Psoas muscle (tissue), 8 donors: ENCODE measurements around the gene ZNF346. TPM values are rescaled to one million over a fixed set of nuclear protein-coding genes. Genes with fewer than 3 reads are reported as not detected.
A peak's percentile ranks its signal among the peaks of the same experiment; 100 is the strongest.

ENCODE experiments used
- ATAC-seq, 4 donors: fragments of 200-7000 bp; cut with Tn5 transposase; one replicate each; pipeline ENCODE4 v1.9.1; 2020; ENCODE audit warnings: moderate library complexity in 3 of 4, mild to moderate bottlenecking in 2 of 4
- DNase-seq, 2 donors: peaks; one replicate each; pipeline ENCODE4 v3.0.0-alpha.2; 2020
- H3K27ac ChIP-seq: fragments of 200-600 bp; one replicate; pipeline ENCODE4 v1.8.0; 2022
- H3K27me3 ChIP-seq, 3 donors: fragments of 200-600 bp in 1 of 3; one replicate each; pipeline versions ENCODE4 v1.6.1 to v1.8.0; 2013 to 2022; ENCODE audit warnings: low read length in 2 of 3, mild to moderate bottlenecking in 2 of 3, moderate library complexity in 1 of 3; ENCODE audit not compliant: insufficient read depth in 3 of 3
- H3K36me3 ChIP-seq, 2 donors: fragments of 200-600 bp in 1 of 2; one replicate each; pipeline versions ENCODE4 v1.6.1 to v1.8.0; 2013 to 2022; ENCODE audit warnings: low read depth in 1 of 2, mild to moderate bottlenecking in 1 of 2, moderate library complexity in 1 of 2; ENCODE audit not compliant: insufficient read depth in 1 of 2
- H3K4me1 ChIP-seq: fragments of 200-600 bp; one replicate; pipeline ENCODE4 v1.8.0; 2022
- H3K4me3 ChIP-seq: fragments of 200-600 bp; one replicate; pipeline ENCODE4 v1.8.0; 2022; ENCODE audit warnings: mild to moderate bottlenecking
- H3K9me3 ChIP-seq: fragments of 200-600 bp; one replicate; pipeline ENCODE4 v1.8.0; 2022
- CTCF ChIP-seq: fragments of 200-600 bp; IDR thresholded peaks from one replicate; pipeline ENCODE4 v1.8.0; 2022; ENCODE audit warnings: antibody characterized with exemption
- WGBS, 3 donors: extraction: QIAGEN DNeasy Blood & Tissue Kit; methylation state at CpG; one replicate each; pipeline versions ENCODE4 v1.1.6 to v1.1.7; 2013; 5-methylcytosine and 5-hydroxymethylcytosine counted together
- intact Hi-C, 2 donors: fragments of 100-400 bp; cut with DNase I; formaldehyde crosslinking; loops; one replicate each; pipeline versions ENCODE4 v1.11.0 to v1.14.2; 2022
- polyA plus RNA-seq, 3 donors: library from polyadenylated mRNA; stranded (reverse); fragments of 200-250 nt; gene quantifications; one replicate each; pipeline ENCODE4 v1.2.3, GENCODE V29; 2013
- total RNA-seq, 4 donors: library from RNA; stranded (reverse); fragmentation: NEBNext Ultra II Directional in 2 of 4; extraction: Animal tissue kit (Norgen Biotek cat#: 25700) in 2 of 4; gene quantifications; one replicate each; pipeline versions ENCODE4 v1.2.1 to v1.2.4, GENCODE V29; 2021 to 2023
- donor health status: healthy with polysubstance abuse.
- donor health status: DM: no; HTN: no; CAD: no; lungs with moderate emphysema.
- donor health status: Bipolar disorder and iron deficiency.
- donor health status: healthy.
- donor health status: DM: yes; HTN: yes; CAD: no.
- donor health status: DM: no; HTN: no; CAD: no.
- donor health status: DM: no; HTN: no; CAD: no.
- donor health status: DM: yes; HTN: yes; CAD: no.

ZNF346 gene
- total and polyA plus RNA-seq, 7 donors, result 3.5 to 8.3 (median 6.7) TPM

DNA sequence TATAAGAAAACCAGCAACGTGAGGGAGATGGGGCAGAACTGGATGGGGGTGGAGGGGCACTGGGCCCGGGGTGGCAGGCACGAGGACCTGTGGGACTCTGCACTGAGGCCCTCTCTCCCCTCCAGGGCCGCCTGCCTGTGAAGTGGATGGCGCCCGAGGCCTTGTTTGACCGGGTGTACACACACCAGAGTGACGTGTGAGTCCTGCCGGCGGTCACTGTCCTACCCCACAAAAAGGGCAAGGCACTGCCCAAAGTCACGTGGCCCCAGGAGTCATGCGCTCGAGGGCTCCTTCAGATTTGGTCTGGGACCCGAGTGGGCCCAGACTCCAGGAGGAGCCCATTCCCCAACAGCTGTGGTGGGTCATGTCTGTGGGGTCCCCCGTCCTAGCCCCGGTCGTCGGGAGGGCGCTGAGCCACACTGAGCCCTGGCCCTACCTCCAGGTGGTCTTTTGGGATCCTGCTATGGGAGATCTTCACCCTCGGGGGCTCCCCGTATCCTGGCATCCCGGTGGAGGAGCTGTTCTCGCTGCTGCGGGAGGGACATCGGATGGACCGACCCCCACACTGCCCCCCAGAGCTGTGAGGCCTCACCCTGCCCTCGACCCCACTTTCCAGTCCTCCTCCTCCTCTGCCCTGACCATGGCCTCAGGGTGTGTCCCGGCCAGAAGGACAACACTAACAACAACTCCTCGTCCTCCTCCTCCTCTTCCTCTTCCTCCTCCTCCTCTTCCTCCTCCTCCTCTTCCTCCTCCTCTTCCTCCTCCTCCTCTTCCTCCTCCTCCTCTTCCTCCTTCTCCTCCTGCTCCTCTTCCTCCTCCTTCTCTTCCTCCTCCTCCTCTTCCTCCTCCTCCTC is 73.9 kb downstream of the ZNF346 start:
- H3K4me1 ChIP-seq, result peaks cover 5% of the 10 kb centered on the region
- intact Hi-C loops, result no loop called here
- no peaks in the 10 kb centered on the region for H3K9me3 ChIP-seq
- no peak for TF ChIP-seq CTCF
- H3K4me3 ChIP-seq, result no peak overlapping the region
- H3K27ac ChIP-seq, result no peak overlapping the region
- no peaks in the 10 kb centered on the region for H3K36me3 ChIP-seq
- DNase-seq, result peak in 1 of 2 donors; percentile 52
- WGBS, 3 donors, result 56 to 77% (median 59%) methylated on average over 26 to 29 of the region's 29 CpGs
- ATAC-seq, result no peak
- H3K27me3 ChIP-seq, result peaks cover 0 to 23% (median 2%) of the 10 kb centered on the region in 3 donors

DNA sequence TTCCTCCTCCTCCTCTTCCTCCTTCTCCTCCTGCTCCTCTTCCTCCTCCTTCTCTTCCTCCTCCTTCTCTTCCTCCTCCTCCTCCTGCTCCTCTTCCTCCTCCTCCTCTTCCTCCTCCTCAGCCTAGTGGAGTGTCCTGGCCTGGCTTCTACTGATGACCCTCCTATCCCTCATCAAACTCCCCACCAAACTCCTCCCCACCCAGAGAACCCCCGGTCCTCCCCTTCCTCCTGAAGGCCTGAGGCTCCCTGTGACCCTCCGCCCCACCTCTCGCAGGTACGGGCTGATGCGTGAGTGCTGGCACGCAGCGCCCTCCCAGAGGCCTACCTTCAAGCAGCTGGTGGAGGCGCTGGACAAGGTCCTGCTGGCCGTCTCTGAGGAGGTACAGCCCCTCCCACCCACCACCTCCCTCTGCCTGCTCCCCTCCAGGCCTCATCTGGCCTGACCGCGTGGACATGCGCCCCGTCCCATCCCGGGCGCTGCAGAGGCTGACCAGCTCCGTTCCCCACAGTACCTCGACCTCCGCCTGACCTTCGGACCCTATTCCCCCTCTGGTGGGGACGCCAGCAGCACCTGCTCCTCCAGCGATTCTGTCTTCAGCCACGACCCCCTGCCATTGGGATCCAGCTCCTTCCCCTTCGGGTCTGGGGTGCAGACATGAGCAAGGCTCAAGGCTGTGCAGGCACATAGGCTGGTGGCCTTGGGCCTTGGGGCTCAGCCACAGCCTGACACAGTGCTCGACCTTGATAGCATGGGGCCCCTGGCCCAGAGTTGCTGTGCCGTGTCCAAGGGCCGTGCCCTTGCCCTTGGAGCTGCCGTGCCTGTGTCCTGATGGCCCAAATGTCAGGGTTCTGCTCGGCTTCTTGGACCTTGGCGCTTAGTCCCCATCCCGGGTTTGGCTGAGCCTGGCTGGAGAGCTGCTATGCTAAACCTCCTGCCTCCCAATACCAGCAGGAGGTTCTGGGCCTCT is 74.8 kb downstream of the ZNF346 start:
- Histone ChIP-seq H3K27me3 (peaks cover 0 to 17% (median 2%) of the 10 kb centered on the region in 3 donors), H3K27ac (no peak overlapping the region), H3K4me3 (no peak overlapping the region), H3K4me1 (peaks cover 5% of the 10 kb centered on the region), H3K9me3 (no peaks in the 10 kb centered on the region), H3K36me3 (no peaks in the 10 kb centered on the region)
- DNase-seq (peak in 1 of 2 donors; percentile 47), ATAC-seq (no peak)
- TF ChIP-seq CTCF, result no peak
- intact Hi-C loops, result no loop called here
- WGBS, 3 donors, result 67 to 85% (median 71%) methylated on average over 30 of the region's 30 CpGs

- H3K4me1 ChIP-seq, result peaks cover 5% of the 10 kb centered on the region
- DNase-seq, result peak in 1 of 2 donors; percentile 46
- intact Hi-C loops, result no loop called here
These were observed 75.6 kb downstream of the ZNF346 start for GRCh38 chr5:177098120-177098469.

More at GRCh38 chr5:177098120-177098469, 75.6 kb downstream of the ZNF346 start:
- H3K27ac ChIP-seq, result no peak overlapping the region
- no peaks in the 10 kb centered on the region for H3K36me3 ChIP-seq
- H3K9me3 ChIP-seq, result no peaks in the 10 kb centered on the region
- no peak for ATAC-seq
- WGBS, 3 donors, result 53 to 60% (median 58%) methylated on average over 6 of the region's 6 CpGs
- TF ChIP-seq CTCF, result no peak
- H3K27me3 ChIP-seq, result peaks cover 0 to 17% (median 2%) of the 10 kb centered on the region in 3 donors
- no peak overlapping the region for H3K4me3 ChIP-seq
